ENCODE measurements around the gene VAPB. TPM values are rescaled to one million over a fixed set of nuclear protein-coding genes. Genes with fewer than 3 reads are reported as not detected.

Gene VAPB
- total RNA-seq, 1 donor from 2014 or later, result 24.1 TPM

DNA sequence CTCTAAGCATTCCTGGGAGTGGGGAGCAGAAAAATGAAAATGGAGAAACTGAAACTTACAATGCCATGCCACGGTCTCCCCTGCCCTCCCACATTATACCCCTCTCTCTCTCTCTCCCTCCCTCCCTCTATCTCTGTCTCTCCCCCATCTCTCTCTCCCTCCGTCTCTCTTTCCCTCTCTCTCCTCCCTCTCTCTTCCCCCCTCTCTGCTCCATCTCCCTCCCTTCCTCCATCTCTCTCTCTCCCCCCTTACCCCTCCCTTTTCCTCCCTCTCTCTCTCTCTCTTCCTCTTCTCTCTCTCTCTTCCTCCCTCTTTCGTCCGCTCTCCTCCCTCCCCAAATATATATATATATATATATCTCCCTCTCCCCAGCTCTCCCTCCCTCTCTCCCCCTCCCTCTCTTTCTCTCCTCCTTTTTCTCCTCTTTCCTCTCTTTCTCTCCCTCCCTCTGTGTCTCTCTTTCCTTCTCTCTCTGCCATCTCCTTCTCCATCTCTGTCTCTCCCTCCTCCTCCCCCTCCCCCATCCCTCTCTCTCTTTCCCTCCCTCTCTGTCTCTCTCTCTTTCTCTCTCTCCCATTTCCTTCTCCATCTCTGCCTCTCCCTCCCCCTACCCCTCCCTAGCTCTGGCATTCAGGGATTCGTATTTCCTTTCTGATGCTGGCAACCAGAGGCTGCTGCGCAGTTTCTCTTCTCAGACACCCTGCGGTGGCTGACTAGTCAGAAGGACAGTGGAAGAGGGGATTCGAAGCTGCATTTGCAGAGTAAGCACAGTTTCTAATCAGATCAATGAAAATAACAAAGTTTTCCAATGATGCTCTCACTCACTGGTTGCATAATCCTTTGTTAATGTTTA, 13.9 kb upstream of the VAPB start:
- TF ChIP-seq, protein P1, sequence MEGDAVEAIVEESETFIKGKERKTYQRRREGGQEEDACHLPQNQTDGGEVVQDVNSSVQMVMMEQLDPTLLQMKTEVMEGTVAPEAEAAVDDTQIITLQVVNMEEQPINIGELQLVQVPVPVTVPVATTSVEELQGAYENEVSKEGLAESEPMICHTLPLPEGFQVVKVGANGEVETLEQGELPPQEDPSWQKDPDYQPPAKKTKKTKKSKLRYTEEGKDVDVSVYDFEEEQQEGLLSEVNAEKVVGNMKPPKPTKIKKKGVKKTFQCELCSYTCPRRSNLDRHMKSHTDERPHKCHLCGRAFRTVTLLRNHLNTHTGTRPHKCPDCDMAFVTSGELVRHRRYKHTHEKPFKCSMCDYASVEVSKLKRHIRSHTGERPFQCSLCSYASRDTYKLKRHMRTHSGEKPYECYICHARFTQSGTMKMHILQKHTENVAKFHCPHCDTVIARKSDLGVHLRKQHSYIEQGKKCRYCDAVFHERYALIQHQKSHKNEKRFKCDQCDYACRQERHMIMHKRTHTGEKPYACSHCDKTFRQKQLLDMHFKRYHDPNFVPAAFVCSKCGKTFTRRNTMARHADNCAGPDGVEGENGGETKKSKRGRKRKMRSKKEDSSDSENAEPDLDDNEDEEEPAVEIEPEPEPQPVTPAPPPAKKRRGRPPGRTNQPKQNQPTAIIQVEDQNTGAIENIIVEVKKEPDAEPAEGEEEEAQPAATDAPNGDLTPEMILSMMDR (IDR thresholded peaks at IDR 0.05; ENCODE audit: insufficient read depth, low read length, poor library complexity, severe bottlenecking), result no peak
- peaks cover 2% of the 10 kb centered on the region for H3K27me3 ChIP-seq (ENCODE audit: control insufficient read depth, insufficient read depth, low read length)
- no peak overlapping the region for H3K4me3 ChIP-seq (ENCODE audit: low read depth, low read length)
- no peak for DNase-seq (ENCODE audit: low read depth)
- no peaks in the 10 kb centered on the region for H3K36me3 ChIP-seq (ENCODE audit: control insufficient read depth, insufficient read depth, low read length)

DNA sequence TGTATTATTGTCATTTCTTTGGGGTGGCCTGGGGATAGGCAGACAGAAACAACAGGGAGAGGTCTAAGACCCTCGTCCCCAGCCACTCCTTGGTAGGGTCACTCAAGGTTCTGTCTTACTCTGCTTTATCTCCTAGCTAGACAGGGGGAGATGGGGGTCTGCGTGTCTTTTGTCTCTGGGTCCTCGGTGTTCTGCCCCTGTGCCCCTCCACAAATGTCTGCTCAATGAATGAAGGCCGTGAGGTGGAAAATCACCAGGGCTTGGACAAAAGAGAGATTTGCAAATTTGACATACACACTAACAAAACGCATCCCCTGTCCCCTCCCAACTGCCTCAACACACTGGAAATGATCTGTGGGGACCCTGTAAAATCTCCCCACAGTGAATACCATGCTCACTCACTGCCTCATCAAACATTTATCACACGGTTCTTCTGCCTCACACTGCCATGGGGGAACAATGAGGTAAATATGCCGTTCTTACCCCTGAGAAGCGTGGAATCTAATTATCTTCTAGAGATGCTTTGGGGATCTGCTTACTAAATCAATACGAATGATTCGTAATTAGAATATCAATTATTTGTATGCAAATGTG, 13.2 kb upstream of the VAPB start:
- H3K27me3 ChIP-seq (ENCODE audit: control insufficient read depth, insufficient read depth, low read length), result peaks cover 2% of the 10 kb centered on the region
- H3K36me3 ChIP-seq (ENCODE audit: control insufficient read depth, insufficient read depth, low read length), result no peaks in the 10 kb centered on the region
- TF ChIP-seq, protein P1 (IDR thresholded peaks at IDR 0.05; ENCODE audit: insufficient read depth, low read length, poor library complexity, severe bottlenecking), result no peak
- no peak overlapping the region for H3K4me3 ChIP-seq (ENCODE audit: low read depth, low read length)
- no peak for DNase-seq (ENCODE audit: low read depth)

DNA sequence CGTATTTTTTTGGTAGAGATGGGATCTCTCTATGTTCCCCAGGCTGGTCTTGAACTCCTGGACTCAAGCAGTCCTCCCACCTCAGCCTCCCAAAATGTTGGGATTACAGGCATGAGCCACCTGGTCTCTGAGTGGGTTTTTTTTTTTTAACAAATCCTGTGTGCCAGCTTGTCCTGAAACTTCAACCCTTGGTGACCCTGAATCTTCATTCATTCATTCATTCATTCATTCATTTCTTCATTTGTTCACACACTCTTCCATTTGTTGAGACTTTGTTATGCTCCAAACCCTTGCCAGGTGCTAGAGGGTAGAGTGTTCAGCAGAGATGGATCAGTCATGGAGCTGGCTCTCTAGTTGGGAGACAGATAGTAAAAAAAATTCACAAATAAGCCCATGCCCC, 12.0 kb upstream of the VAPB start:
- no peak for DNase-seq (ENCODE audit: low read depth)
- TF ChIP-seq, protein P1 (IDR thresholded peaks at IDR 0.05; ENCODE audit: insufficient read depth, low read length, poor library complexity, severe bottlenecking), result no peak
- Histone ChIP-seq H3K4me3 (ENCODE audit: low read depth, low read length) (no peak overlapping the region), H3K27me3 (ENCODE audit: control insufficient read depth, insufficient read depth, low read length) (peaks cover 2% of the 10 kb centered on the region), H3K36me3 (ENCODE audit: control insufficient read depth, insufficient read depth, low read length) (no peaks in the 10 kb centered on the region)

DNA sequence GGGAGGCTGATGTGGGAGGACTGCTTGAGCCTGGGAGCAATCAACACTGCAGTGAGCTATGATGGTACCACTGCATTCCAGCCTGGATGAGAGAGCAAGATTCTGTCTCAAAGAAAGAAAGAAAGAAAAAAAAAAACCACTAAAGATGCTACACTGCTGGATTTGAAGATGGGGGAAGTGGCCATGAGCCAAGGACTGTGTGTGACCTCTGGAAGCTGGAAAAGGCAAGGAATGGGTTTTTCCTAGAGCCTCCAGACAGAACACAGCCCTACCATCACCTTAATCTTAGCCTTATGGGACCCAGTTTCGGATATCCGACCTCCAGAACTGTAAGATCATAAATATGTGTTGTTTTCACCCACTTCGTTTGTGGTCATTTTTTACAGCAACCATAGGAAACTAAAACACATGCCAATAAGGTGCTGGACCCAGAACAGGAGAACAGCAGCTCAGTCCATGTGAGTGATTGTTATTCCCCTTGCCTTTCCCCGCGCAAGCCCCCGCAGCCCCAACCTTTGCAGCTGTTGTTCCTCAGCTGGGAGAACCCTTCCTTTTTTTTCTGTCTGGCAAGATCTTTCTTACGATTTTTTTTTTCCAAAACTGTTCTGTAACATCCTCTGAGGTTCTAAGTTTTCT, 11.1 kb upstream of the VAPB start:
- Histone ChIP-seq H3K36me3 (ENCODE audit: control insufficient read depth, insufficient read depth, low read length) (no peaks in the 10 kb centered on the region), H3K27me3 (ENCODE audit: control insufficient read depth, insufficient read depth, low read length) (peaks cover 2% of the 10 kb centered on the region), H3K4me3 (ENCODE audit: low read depth, low read length) (no peak overlapping the region)
- TF ChIP-seq, protein P1 (IDR thresholded peaks at IDR 0.05; ENCODE audit: insufficient read depth, low read length, poor library complexity, severe bottlenecking), result no peak
- DNase-seq (ENCODE audit: low read depth), result no peak

DNA sequence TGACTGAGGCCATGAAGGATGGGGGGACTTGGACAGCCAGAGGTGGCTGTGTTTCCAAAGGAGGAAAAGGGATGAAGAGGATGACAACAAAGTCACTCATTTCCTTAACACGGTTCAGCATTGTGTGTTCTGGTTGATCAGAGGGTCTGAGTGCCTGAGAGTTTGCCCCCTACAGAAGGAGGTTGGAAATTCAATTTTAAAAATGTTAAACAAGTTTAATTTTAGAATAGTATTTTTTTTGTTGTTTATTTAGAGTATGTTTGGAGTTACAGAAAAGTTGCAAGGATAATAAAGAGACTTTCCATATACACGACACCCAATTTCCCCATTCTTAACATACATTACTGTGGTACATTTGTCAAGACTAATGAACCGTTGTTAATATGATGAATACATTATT, 10.3 kb upstream of the VAPB start:
- Histone ChIP-seq H3K27me3 (ENCODE audit: control insufficient read depth, insufficient read depth, low read length) (peaks cover 2% of the 10 kb centered on the region), H3K4me3 (ENCODE audit: low read depth, low read length) (no peak overlapping the region), H3K36me3 (ENCODE audit: control insufficient read depth, insufficient read depth, low read length) (no peaks in the 10 kb centered on the region)
- TF ChIP-seq, protein P1 (IDR thresholded peaks at IDR 0.05; ENCODE audit: insufficient read depth, low read length, poor library complexity, severe bottlenecking), result no peak
- no peak for DNase-seq (ENCODE audit: low read depth)
